DND-41 (cell line): Measurements from ENCODE around the gene ENAH.

Experiments used
- ATAC-seq: fragments of 200-7000 bp; cut with Tn5 transposase; 3 replicates; pipeline ENCODE4 v1.9.1; 2021; ENCODE audit warnings: low read depth; ENCODE audit not compliant: insufficient read depth
- DNase-seq: peaks from one replicate; pipeline ENCODE4 v3.0.0-alpha.2; 2020
- H2AFZ ChIP-seq: 2 replicates; pipeline ENCODE4 v1.6.0; 2012; ENCODE audit warnings: low read depth, low read length
- H3K27ac ChIP-seq: 2 replicates; pipeline ENCODE4 v1.5.1; 2012; ENCODE audit warnings: low read length, inconsistent platforms
- H3K27me3 ChIP-seq: fragments of 200-600 bp; sonication (generic); 2 replicates; pipeline ENCODE4 v1.6.0; 2012; ENCODE audit warnings: low read length, mild to moderate bottlenecking, inconsistent platforms; ENCODE audit not compliant: insufficient read depth, poor library complexity
- H3K36me3 ChIP-seq: 2 replicates; pipeline ENCODE4 v1.5.1; 2012; ENCODE audit warnings: low read length, inconsistent platforms; ENCODE audit not compliant: insufficient read depth
- H3K4me1 ChIP-seq: 2 replicates; pipeline ENCODE4 v1.5.1; 2012; ENCODE audit warnings: mild to moderate bottlenecking, low read length; ENCODE audit not compliant: insufficient read depth
- H3K4me2 ChIP-seq: 2 replicates; pipeline ENCODE4 v1.6.0; 2012; ENCODE audit warnings: mild to moderate bottlenecking, moderate library complexity, low read length, inconsistent platforms; ENCODE audit not compliant: insufficient read depth
- H3K4me3 ChIP-seq, 2 experiments: fragments of 200-600 bp in 1 of 2; shearing (Covaris generic) in 1 of 2; 2 replicates each; pipeline ENCODE4 v1.5.1; 2012 to 2016; ENCODE audit warnings: inconsistent platforms in 2 of 2, low read length in 2 of 2, mild to moderate bottlenecking in 2 of 2, low read depth in 1 of 2, moderate library complexity in 1 of 2
- H3K79me2 ChIP-seq: 2 replicates; pipeline ENCODE4 v1.6.0; 2012; ENCODE audit warnings: low read length, inconsistent platforms; ENCODE audit not compliant: insufficient read depth
- H3K9ac ChIP-seq: 2 replicates; pipeline ENCODE4 v1.6.0; 2012; ENCODE audit warnings: low read depth, mild to moderate bottlenecking, inconsistent platforms, low read length, moderate library complexity
- H3K9me3 ChIP-seq: 2 replicates; pipeline ENCODE4 v1.5.1; 2012; ENCODE audit warnings: low read length, moderate library complexity, mild to moderate bottlenecking, inconsistent platforms; ENCODE audit not compliant: insufficient read depth, severe bottlenecking
- H4K20me1 ChIP-seq: 2 replicates; pipeline ENCODE4 v1.6.0; 2012; ENCODE audit warnings: low read length; ENCODE audit not compliant: insufficient read depth
- EZH2 ChIP-seq: IDR thresholded peaks from 3 replicates; pipeline ENCODE4 v1.6.1; 2012; ENCODE audit warnings: borderline replicate concordance, low read depth, mild to moderate bottlenecking, moderate library complexity, low read length, inconsistent platforms; ENCODE audit not compliant: severe bottlenecking
- TF ChIP-seq, protein P1 (sequence below): IDR thresholded peaks from 2 replicates; pipeline ENCODE4 v1.5.1; 2012; ENCODE audit warnings: borderline replicate concordance, low read length, moderate library complexity, mild to moderate bottlenecking; ENCODE audit not compliant: poor library complexity, severe bottlenecking; ENCODE audit errors: extremely low read depth

Gene ENAH

DNA sequence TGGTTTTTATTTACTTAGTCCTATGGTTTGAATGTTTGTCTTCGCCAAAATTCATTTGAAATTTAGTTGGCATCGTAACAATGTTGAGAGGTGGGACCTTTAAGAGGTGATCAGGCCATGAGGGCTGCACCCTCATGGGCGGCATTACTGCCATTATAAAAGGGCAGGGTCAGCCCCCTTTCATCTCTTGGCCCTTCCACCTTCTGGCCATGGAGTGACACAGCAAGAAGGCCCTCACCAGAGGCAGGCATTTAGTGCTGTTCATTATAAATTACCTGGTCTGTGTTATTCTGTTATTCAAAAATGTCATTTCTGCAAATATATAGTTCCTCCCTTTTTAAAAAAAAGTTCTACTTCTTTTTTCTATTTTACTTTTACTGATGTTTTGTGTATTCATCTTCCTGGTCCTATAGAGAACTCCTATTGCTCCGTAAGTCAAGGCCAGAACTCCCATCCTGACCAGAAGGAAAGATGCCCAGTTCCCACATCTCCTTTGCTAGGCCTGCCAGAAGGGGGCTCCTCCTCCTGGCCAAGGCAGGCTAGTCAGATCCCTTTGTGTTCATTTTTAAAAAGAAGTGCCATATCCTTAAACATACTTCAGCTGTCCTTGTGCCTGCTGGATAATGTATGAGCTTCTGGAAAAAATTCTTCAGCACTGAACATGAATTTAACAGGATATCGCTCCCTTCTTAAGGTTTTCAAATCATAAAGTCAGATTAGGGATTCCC lies 215.0 kb downstream of the ENAH start:
- ATAC-seq: no peak

More for the DNA sequence above, 215.0 kb downstream of the ENAH start:
- Histone ChIP-seq H2AFZ (no peak overlapping the region), H3K4me3 (no peak overlapping the region), H3K27ac (no peak overlapping the region), H3K9ac (no peak overlapping the region), H3K36me3 (no peaks in the 10 kb centered on the region), H3K4me2 (no peak overlapping the region), H3K27me3 (no peaks in the 10 kb centered on the region), H3K79me2 (no peaks in the 10 kb centered on the region), H3K9me3 (no peaks in the 10 kb centered on the region), H3K4me1 (peaks cover 10% of the 10 kb centered on the region), H4K20me1 (no peaks in the 10 kb centered on the region)
- DNase-seq: no peak
- TF ChIP-seq EZH2: no peak
- TF ChIP-seq, protein P1, sequence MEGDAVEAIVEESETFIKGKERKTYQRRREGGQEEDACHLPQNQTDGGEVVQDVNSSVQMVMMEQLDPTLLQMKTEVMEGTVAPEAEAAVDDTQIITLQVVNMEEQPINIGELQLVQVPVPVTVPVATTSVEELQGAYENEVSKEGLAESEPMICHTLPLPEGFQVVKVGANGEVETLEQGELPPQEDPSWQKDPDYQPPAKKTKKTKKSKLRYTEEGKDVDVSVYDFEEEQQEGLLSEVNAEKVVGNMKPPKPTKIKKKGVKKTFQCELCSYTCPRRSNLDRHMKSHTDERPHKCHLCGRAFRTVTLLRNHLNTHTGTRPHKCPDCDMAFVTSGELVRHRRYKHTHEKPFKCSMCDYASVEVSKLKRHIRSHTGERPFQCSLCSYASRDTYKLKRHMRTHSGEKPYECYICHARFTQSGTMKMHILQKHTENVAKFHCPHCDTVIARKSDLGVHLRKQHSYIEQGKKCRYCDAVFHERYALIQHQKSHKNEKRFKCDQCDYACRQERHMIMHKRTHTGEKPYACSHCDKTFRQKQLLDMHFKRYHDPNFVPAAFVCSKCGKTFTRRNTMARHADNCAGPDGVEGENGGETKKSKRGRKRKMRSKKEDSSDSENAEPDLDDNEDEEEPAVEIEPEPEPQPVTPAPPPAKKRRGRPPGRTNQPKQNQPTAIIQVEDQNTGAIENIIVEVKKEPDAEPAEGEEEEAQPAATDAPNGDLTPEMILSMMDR: peak; percentile 52
